Measurements from ENCODE around the gene PSMB9. TPM values are rescaled to one million over a fixed set of nuclear protein-coding genes. Genes with fewer than 3 reads are reported as not detected.

PSMB9 gene
- polyA plus RNA-seq, 1 donor from 2014 or later: not detected

GRCh38 chr6:32845384-32845884 lies 8.6 kb upstream of the PSMB9 start:
- TF ChIP-seq MXI1 (conservative IDR thresholded peaks at IDR 0.05; ENCODE audit: poor library complexity, severe bottlenecking): no peak
- no peak for TF ChIP-seq EZH2 (IDR thresholded peaks at IDR 0.05; ENCODE audit: borderline replicate concordance, insufficient read depth, low read length, poor library complexity, severe bottlenecking)
- TF ChIP-seq, protein P1, sequence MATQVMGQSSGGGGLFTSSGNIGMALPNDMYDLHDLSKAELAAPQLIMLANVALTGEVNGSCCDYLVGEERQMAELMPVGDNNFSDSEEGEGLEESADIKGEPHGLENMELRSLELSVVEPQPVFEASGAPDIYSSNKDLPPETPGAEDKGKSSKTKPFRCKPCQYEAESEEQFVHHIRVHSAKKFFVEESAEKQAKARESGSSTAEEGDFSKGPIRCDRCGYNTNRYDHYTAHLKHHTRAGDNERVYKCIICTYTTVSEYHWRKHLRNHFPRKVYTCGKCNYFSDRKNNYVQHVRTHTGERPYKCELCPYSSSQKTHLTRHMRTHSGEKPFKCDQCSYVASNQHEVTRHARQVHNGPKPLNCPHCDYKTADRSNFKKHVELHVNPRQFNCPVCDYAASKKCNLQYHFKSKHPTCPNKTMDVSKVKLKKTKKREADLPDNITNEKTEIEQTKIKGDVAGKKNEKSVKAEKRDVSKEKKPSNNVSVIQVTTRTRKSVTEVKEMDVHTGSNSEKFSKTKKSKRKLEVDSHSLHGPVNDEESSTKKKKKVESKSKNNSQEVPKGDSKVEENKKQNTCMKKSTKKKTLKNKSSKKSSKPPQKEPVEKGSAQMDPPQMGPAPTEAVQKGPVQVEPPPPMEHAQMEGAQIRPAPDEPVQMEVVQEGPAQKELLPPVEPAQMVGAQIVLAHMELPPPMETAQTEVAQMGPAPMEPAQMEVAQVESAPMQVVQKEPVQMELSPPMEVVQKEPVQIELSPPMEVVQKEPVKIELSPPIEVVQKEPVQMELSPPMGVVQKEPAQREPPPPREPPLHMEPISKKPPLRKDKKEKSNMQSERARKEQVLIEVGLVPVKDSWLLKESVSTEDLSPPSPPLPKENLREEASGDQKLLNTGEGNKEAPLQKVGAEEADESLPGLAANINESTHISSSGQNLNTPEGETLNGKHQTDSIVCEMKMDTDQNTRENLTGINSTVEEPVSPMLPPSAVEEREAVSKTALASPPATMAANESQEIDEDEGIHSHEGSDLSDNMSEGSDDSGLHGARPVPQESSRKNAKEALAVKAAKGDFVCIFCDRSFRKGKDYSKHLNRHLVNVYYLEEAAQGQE (IDR thresholded peaks at IDR 0.05; ENCODE audit: borderline replicate concordance): no peak
- TF ChIP-seq POLR2AphosphoS5 (IDR thresholded peaks at IDR 0.05): no peak
- TF ChIP-seq SMC3 (conservative IDR thresholded peaks at IDR 0.05; ENCODE audit: poor library complexity): no peak
- TF ChIP-seq RAD21 (conservative IDR thresholded peaks at IDR 0.05): no peak
- TF ChIP-seq CTCF (IDR thresholded peaks at IDR 0.05; ENCODE audit: poor library complexity, severe bottlenecking): no peak
- no peak for TF ChIP-seq EP300 (conservative IDR thresholded peaks at IDR 0.05; ENCODE audit: poor library complexity, severe bottlenecking)
- no peak for TF ChIP-seq TAF1 (IDR thresholded peaks at IDR 0.05; ENCODE audit: low read depth)
- Histone ChIP-seq H3F3A (ENCODE audit: insufficient read depth, low read length, poor library complexity, severe bottlenecking) (no peaks in the 10 kb centered on the region), H2AFZ (ENCODE audit: low read depth, low read length) (no peak overlapping the region), H3K4me3 (ENCODE audit: low read length) (no peak overlapping the region), H3K27ac (ENCODE audit: low read length) (no peak overlapping the region), H3K79me2 (replicated peaks; ENCODE audit: insufficient read depth, low read length) (no peaks in the 10 kb centered on the region), H3K9ac (ENCODE audit: low read length) (no peak overlapping the region), H3K4me2 (ENCODE audit: low read length) (no peak overlapping the region), H3K27me3 (ENCODE audit: insufficient read depth, low read depth, low read length) (peaks cover 45% of the 10 kb centered on the region), H4K20me1 (ENCODE audit: insufficient read depth) (no peaks in the 10 kb centered on the region), H3K9me2 (ENCODE audit: insufficient read depth, low read length) (no peaks in the 10 kb centered on the region), H3K36me3 (ENCODE audit: insufficient read depth, low read length) (no peaks in the 10 kb centered on the region), H3K9me3 (ENCODE audit: low read length) (no peaks in the 10 kb centered on the region)

DNA sequence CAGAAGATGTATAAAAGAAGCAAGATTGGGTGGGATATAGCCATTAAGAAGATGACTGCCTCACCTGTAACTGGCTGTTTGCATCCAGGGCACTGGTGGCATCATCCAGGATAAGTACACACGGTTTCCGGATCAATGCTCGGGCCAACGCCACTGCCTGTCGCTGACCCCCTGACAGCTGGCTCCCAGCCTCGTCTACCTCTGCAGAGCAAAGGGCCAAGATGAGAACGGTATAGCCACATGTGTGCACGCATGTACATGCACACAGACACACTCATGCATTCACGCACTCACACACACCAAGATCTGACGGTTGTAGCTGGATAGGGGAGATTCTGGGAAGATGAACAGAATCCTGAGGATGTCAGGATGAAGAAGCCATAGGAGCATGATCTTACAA lies 7.0 kb upstream of the PSMB9 start:
- no peaks in the 10 kb centered on the region for H3K79me2 ChIP-seq (replicated peaks; ENCODE audit: insufficient read depth, low read length)
- H3K4me2 ChIP-seq (ENCODE audit: low read length): no peak overlapping the region
- no peaks in the 10 kb centered on the region for H4K20me1 ChIP-seq (ENCODE audit: insufficient read depth)
- H3K9ac ChIP-seq (ENCODE audit: low read length): no peak overlapping the region
- no peak overlapping the region for H2AFZ ChIP-seq (ENCODE audit: low read depth, low read length)
- no peak for TF ChIP-seq TAF1 (IDR thresholded peaks at IDR 0.05; ENCODE audit: low read depth)
- no peak for TF ChIP-seq EP300 (conservative IDR thresholded peaks at IDR 0.05; ENCODE audit: poor library complexity, severe bottlenecking)
- TF ChIP-seq, protein P1 (IDR thresholded peaks at IDR 0.05; ENCODE audit: borderline replicate concordance): no peak
- no peak for TF ChIP-seq RAD21 (conservative IDR thresholded peaks at IDR 0.05)
- H3K4me3 ChIP-seq (ENCODE audit: low read length): no peak overlapping the region
- peaks cover 58% of the 10 kb centered on the region for H3K27me3 ChIP-seq (ENCODE audit: insufficient read depth, low read depth, low read length)
- no peaks in the 10 kb centered on the region for H3K9me3 ChIP-seq (ENCODE audit: low read length)
- no peaks in the 10 kb centered on the region for H3K36me3 ChIP-seq (ENCODE audit: insufficient read depth, low read length)
- no peak overlapping the region for H3K27ac ChIP-seq (ENCODE audit: low read length)
- no peaks in the 10 kb centered on the region for H3K9me2 ChIP-seq (ENCODE audit: insufficient read depth, low read length)
- H3F3A ChIP-seq (ENCODE audit: insufficient read depth, low read length, poor library complexity, severe bottlenecking): no peaks in the 10 kb centered on the region

All from neural cell (in vitro differentiated cells).